GM19395 (cell line): ENCODE results near the gene CHM.
"Not testable (repeated sequence)": the region's sequence is repeated elsewhere in the genome, so short reads cannot be mapped to it uniquely, and the experiment has no call there.

Source experiments
- ATAC-seq: cut with Tn5 transposase; IDR thresholded peaks from one replicate; pipeline ENCODE4 v1.9.1; 2021; ENCODE audit warnings: mild to moderate bottlenecking, moderate library complexity; ENCODE audit not compliant: unreplicated experiment

Gene CHM

GRCh38 chrX:86047174-86047935 is at the start of gene CHM:
TSS of gene CHM (minus strand) at chrX:86047558. CDS start at chrX:86047532, 26 bp downstream.
- peak; percentile 100 for ATAC-seq

GRCh38 chrX:86078650-86079049 is 31.3 kb upstream of the CHM start:
- ATAC-seq = no peak

- no peak for ATAC-seq
Observed at GRCh38 chrX:86066998-86067397, 19.6 kb upstream of the CHM start.

- no peak for ATAC-seq
Observed at GRCh38 chrX:86061407-86061806, 14.0 kb upstream of the CHM start.

- ATAC-seq = no peak
Observed at GRCh38 chrX:86051741-86052140, 4.4 kb upstream of the CHM start.

GRCh38 chrX:86047936-86048280 is 550 bp upstream of the CHM start:
- no peak for ATAC-seq

GRCh38 chrX:86044216-86044615 is 3.1 kb downstream of the CHM start:
- no peak for ATAC-seq

- no peak for ATAC-seq
Observed at GRCh38 chrX:86039625-86040568, 7.5 kb downstream of the CHM start.

- no peak for ATAC-seq
Observed at GRCh38 chrX:86033385-86033784, 14.0 kb downstream of the CHM start.

- no peak for ATAC-seq
Observed at GRCh38 chrX:86028681-86029080, 18.7 kb downstream of the CHM start.

- ATAC-seq = no peak
Observed at GRCh38 chrX:86023811-86024210, 23.5 kb downstream of the CHM start.

GRCh38 chrX:86021652-86022289 is 25.6 kb downstream of the CHM start:
- no peak for ATAC-seq

- ATAC-seq = no peak
Observed at GRCh38 chrX:86016139-86016538, 31.2 kb downstream of the CHM start.

GRCh38 chrX:86014959-86015358 is 32.4 kb downstream of the CHM start:
- not testable (repeated sequence) for ATAC-seq

- no peak for ATAC-seq
Observed at GRCh38 chrX:86014421-86014820, 32.9 kb downstream of the CHM start.

GRCh38 chrX:86013792-86014191 is 33.6 kb downstream of the CHM start:
- ATAC-seq = no peak

- no peak for ATAC-seq
Observed at GRCh38 chrX:86012188-86012587, 35.2 kb downstream of the CHM start.

GRCh38 chrX:86009803-86010202 is 37.6 kb downstream of the CHM start:
- not testable (repeated sequence) for ATAC-seq

- not testable (repeated sequence) for ATAC-seq
Observed at GRCh38 chrX:86007891-86008290, 39.5 kb downstream of the CHM start.

GRCh38 chrX:86002076-86002896 is 45.1 kb downstream of the CHM start:
- ATAC-seq = peak; percentile 84

GRCh38 chrX:85998954-85999353 is 48.4 kb downstream of the CHM start:
- ATAC-seq = no peak
